HL-60 (cell line): ENCODE results near the gene HDGFL2.

Experiments
- DNase-seq, 2 experiments: peaks; one replicate each; pipeline ENCODE4 v3.0.0-alpha.2; 2010 to 2020; ENCODE audit warnings: low read depth in 1 of 2, low spot score in 1 of 2
- H3K27ac ChIP-seq: fragments of 250-450 bp; sonication (Bioruptor Pico); replicated peaks from 2 replicates; pipeline ENCODE4 v1.5.1; 2020; ENCODE audit warnings: mild to moderate bottlenecking, moderate library complexity
- H3K27me3 ChIP-seq: fragments of 250-450 bp; sonication (Bioruptor Pico); 2 replicates; pipeline ENCODE4 v1.5.1; 2021; ENCODE audit warnings: mild to moderate bottlenecking, moderate library complexity; ENCODE audit not compliant: insufficient read depth, poor library complexity, severe bottlenecking
- H3K4me3 ChIP-seq: replicated peaks from 2 replicates; pipeline ENCODE4 v1.5.1; 2011; ENCODE audit warnings: mild to moderate bottlenecking, control low read depth, low read length; ENCODE audit not compliant: insufficient read depth
- CTCF ChIP-seq: IDR thresholded peaks from one replicate; pipeline ENCODE4 v1.5.1; 2011; ENCODE audit warnings: low read length, control low read depth, inconsistent platforms; ENCODE audit not compliant: insufficient read depth
- GABPA ChIP-seq: IDR thresholded peaks from 2 replicates; pipeline ENCODE4 v1.6.1; 2012; ENCODE audit warnings: low read depth
- POLR2AphosphoS5 ChIP-seq: IDR thresholded peaks from 2 replicates; pipeline ENCODE4 v1.6.1; 2012; ENCODE audit warnings: low read depth
- REST ChIP-seq: IDR thresholded peaks from 2 replicates; pipeline ENCODE4 v1.6.1; 2012; ENCODE audit warnings: low read depth; ENCODE audit not compliant: insufficient replicate concordance
- SPI1 ChIP-seq: IDR thresholded peaks from 2 replicates; pipeline ENCODE4 v1.6.1; 2012; ENCODE audit warnings: low read depth, mild to moderate bottlenecking, borderline replicate concordance

The HDGFL2 gene

GRCh38 chr19:4516199-4516938 lies 44.3 kb downstream of the HDGFL2 start:
- Histone ChIP-seq H3K27ac (no peak overlapping the region), H3K27me3 (no peaks in the 10 kb centered on the region), H3K4me3 (no peak overlapping the region)
- no peak for DNase-seq
- no peak for TF ChIP-seq REST
- TF ChIP-seq GABPA = no peak
- no peak for TF ChIP-seq SPI1
- TF ChIP-seq CTCF = no peak
- TF ChIP-seq POLR2AphosphoS5 = no peak

- no peak for DNase-seq
- no peak overlapping the region for H3K4me3 ChIP-seq
- TF ChIP-seq SPI1 (no peak), POLR2AphosphoS5 (no peak), CTCF (no peak), GABPA (no peak), REST (no peak)
- no peaks in the 10 kb centered on the region for H3K27me3 ChIP-seq
- H3K27ac ChIP-seq = no peak overlapping the region
These were observed 44.8 kb downstream of the HDGFL2 start for GRCh38 chr19:4516939-4517300.

- no peak overlapping the region for H3K27ac ChIP-seq
- H3K4me3 ChIP-seq = no peak overlapping the region
- TF ChIP-seq POLR2AphosphoS5 (no peak), GABPA (no peak), SPI1 (no peak), REST (no peak), CTCF (no peak)
- DNase-seq = no peak
- no peaks in the 10 kb centered on the region for H3K27me3 ChIP-seq
These were observed 45.5 kb downstream of the HDGFL2 start for GRCh38 chr19:4517451-4518057.
